HCT116 (cell line): ENCODE data around the gene PIM3.

Source experiments
- EGR1 ChIP-seq: IDR thresholded peaks from 2 replicates; pipeline ENCODE4 v1.6.1; 2012; ENCODE audit warnings: low read depth
- POLR2A ChIP-seq: IDR thresholded peaks from 2 replicates; pipeline ENCODE4 v1.7.0; 2011; ENCODE audit warnings: borderline replicate concordance; ENCODE audit not compliant: insufficient read depth, insufficient read length; ENCODE audit errors: extremely low read depth
- SP1 ChIP-seq: IDR thresholded peaks from 2 replicates; pipeline ENCODE4 v1.6.1; 2012; ENCODE audit warnings: low read depth
- ZFX ChIP-seq: fragments of 450-650 bp; IDR thresholded peaks from 2 replicates; pipeline ENCODE4 v1.6.1; 2017
- TF ChIP-seq, protein P1 (sequence below), 3 experiments: fragments of 200-600 bp in 1 of 3; sonication (generic) in 1 of 3; IDR thresholded peaks in 2 of 3; conservative IDR thresholded peaks in 1 of 3; 2 replicates each; pipeline ENCODE4 v1.5.1; 2012 to 2017; ENCODE audit warnings: low read depth in 2 of 3, low read length in 2 of 3, antibody characterized with exemption in 1 of 3, borderline replicate concordance in 1 of 3, control low read depth in 1 of 3, mild to moderate bottlenecking in 1 of 3, mixed read lengths in 1 of 3, mixed run types in 1 of 3, moderate library complexity in 1 of 3; ENCODE audit not compliant: insufficient read depth in 1 of 3
- TF ChIP-seq, protein P2 (sequence below): IDR thresholded peaks from 2 replicates; pipeline ENCODE4 v1.6.1; 2012; ENCODE audit warnings: low read depth

DNA sequence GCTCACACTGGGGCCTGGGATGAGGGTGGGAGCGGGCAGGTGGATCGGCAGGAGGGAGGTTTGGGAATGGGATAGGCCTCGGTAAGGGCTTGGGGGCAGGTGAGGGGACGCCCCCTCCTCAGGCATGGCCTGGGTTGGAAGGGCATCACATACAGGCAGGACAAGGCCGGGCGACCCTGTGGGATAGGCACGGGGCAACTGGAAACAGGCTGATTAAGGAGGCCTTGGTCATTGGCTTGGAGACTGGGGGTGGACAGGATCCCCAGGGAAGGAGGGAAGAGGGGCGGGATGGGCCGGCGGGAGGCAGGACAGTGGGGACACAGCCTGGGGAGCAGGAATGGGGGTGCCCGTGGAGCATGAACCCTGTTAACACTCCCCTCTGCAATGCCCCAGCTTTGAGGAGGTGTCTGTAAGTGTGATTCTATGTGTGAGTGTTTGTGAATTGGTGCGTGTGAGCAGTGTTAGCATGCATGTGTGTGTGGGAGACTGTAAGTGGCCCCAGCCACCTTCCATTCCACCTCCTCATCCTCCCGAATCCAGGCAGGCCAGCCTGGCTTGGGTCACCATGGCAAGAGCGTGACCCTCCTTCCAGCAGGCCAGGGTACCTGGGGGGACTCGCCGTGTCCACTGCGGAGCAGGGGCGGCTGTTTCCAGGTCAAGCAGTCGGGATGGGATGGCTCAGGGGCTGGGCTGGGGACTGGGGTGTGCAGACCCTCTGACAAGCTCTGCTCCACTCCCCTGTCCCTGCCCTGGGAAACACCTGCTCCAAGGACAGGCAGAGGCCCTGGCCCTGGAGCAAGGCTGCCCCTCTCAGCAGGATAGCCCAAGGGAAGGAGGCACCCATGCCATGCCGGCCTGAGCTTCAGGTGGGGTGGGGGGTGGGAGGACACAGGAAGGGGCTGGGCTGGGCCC lies 3.4 kb upstream of the PIM3 start:
- TF ChIP-seq EGR1 (no peak), SP1 (no peak), ZFX (no peak), POLR2A (no peak)
- TF ChIP-seq, protein P1, sequence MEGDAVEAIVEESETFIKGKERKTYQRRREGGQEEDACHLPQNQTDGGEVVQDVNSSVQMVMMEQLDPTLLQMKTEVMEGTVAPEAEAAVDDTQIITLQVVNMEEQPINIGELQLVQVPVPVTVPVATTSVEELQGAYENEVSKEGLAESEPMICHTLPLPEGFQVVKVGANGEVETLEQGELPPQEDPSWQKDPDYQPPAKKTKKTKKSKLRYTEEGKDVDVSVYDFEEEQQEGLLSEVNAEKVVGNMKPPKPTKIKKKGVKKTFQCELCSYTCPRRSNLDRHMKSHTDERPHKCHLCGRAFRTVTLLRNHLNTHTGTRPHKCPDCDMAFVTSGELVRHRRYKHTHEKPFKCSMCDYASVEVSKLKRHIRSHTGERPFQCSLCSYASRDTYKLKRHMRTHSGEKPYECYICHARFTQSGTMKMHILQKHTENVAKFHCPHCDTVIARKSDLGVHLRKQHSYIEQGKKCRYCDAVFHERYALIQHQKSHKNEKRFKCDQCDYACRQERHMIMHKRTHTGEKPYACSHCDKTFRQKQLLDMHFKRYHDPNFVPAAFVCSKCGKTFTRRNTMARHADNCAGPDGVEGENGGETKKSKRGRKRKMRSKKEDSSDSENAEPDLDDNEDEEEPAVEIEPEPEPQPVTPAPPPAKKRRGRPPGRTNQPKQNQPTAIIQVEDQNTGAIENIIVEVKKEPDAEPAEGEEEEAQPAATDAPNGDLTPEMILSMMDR (IDR thresholded peaks at IDR 0.05 in 2 of 3, conservative IDR thresholded peaks at IDR 0.05 in 1 of 3; ENCODE audit: borderline replicate concordance in 1 of 3, insufficient read depth in 1 of 3, low read depth in 2 of 3, low read length in 2 of 3): no peak
- TF ChIP-seq, protein P2, sequence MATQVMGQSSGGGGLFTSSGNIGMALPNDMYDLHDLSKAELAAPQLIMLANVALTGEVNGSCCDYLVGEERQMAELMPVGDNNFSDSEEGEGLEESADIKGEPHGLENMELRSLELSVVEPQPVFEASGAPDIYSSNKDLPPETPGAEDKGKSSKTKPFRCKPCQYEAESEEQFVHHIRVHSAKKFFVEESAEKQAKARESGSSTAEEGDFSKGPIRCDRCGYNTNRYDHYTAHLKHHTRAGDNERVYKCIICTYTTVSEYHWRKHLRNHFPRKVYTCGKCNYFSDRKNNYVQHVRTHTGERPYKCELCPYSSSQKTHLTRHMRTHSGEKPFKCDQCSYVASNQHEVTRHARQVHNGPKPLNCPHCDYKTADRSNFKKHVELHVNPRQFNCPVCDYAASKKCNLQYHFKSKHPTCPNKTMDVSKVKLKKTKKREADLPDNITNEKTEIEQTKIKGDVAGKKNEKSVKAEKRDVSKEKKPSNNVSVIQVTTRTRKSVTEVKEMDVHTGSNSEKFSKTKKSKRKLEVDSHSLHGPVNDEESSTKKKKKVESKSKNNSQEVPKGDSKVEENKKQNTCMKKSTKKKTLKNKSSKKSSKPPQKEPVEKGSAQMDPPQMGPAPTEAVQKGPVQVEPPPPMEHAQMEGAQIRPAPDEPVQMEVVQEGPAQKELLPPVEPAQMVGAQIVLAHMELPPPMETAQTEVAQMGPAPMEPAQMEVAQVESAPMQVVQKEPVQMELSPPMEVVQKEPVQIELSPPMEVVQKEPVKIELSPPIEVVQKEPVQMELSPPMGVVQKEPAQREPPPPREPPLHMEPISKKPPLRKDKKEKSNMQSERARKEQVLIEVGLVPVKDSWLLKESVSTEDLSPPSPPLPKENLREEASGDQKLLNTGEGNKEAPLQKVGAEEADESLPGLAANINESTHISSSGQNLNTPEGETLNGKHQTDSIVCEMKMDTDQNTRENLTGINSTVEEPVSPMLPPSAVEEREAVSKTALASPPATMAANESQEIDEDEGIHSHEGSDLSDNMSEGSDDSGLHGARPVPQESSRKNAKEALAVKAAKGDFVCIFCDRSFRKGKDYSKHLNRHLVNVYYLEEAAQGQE: no peak
